IMR-90 (cell line): Measurements from ENCODE around the gene CNTNAP3.
"Not testable (repeated sequence)": the region's sequence is repeated elsewhere in the genome, so short reads cannot be mapped to it uniquely, and the experiment has no call there.

Source experiments
- CEBPB ChIP-seq: IDR thresholded peaks from 2 replicates; pipeline ENCODE4 v1.6.1; 2012; ENCODE audit warnings: low read depth, low read length, improper control_type of control experiment
- CTCF ChIP-seq: conservative IDR thresholded peaks from 2 replicates; pipeline ENCODE4 v1.5.1; 2012; ENCODE audit warnings: mild to moderate bottlenecking, low read depth, low read length, improper control_type of control experiment
- MAZ ChIP-seq: IDR thresholded peaks from 2 replicates; pipeline ENCODE4 v1.6.1; 2012; ENCODE audit warnings: low read depth, mild to moderate bottlenecking, low read length, improper control_type of control experiment, moderate library complexity, borderline replicate concordance
- MXI1 ChIP-seq: IDR thresholded peaks from 2 replicates; pipeline ENCODE4 v1.6.1; 2012; ENCODE audit warnings: low read depth, mild to moderate bottlenecking, low read length, moderate library complexity, borderline replicate concordance
- POLR2A ChIP-seq: IDR thresholded peaks from 2 replicates; pipeline ENCODE4 v1.6.1; 2012; ENCODE audit warnings: mild to moderate bottlenecking, low read depth, low read length
- RAD21 ChIP-seq: IDR thresholded peaks from 2 replicates; pipeline ENCODE4 v1.6.1; 2012; ENCODE audit warnings: low read length, improper control_type of control experiment
- RFX5 ChIP-seq: IDR thresholded peaks from 2 replicates; pipeline ENCODE4 v1.8.0; 2012; ENCODE audit warnings: low read depth, mild to moderate bottlenecking, low read length, moderate library complexity
- SMC3 ChIP-seq: fragments of 150-350 bp; IDR thresholded peaks from 2 replicates; pipeline ENCODE4 v1.6.1; 2016; ENCODE audit warnings: low read depth, mild to moderate bottlenecking, antibody characterized with exemption, low read length, moderate library complexity
- TF ChIP-seq, protein P1 (sequence below): fragments of 150-350 bp; IDR thresholded peaks from 2 replicates; pipeline ENCODE4 v1.6.1; 2017; ENCODE audit warnings: mild to moderate bottlenecking, antibody characterized with exemption, low read length, low read depth

- not testable (repeated sequence) for TF ChIP-seq CTCF, POLR2A, MAZ, MXI1, RFX5, SMC3, RAD21, CEBPB
- TF ChIP-seq, protein P1, sequence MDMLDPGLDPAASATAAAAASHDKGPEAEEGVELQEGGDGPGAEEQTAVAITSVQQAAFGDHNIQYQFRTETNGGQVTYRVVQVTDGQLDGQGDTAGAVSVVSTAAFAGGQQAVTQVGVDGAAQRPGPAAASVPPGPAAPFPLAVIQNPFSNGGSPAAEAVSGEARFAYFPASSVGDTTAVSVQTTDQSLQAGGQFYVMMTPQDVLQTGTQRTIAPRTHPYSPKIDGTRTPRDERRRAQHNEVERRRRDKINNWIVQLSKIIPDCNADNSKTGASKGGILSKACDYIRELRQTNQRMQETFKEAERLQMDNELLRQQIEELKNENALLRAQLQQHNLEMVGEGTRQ, result not testable (repeated sequence)
Observed at GRCh38 chr9:39039148-39039547, 248.8 kb downstream of the CNTNAP3 start.
